Stimulated activated CD4-positive, alpha-beta T cell treated with anti-CD3 and anti-CD28 coated beads, Interleukin-1b, Interleukin-23, amount 100 ng/mL, for 24 hours (primary cell): ENCODE measurements around the gene KDM2B.

ENCODE experiments used
- DNase-seq, 4 experiments: peaks; one replicate each; pipeline ENCODE4 v3.0.0-alpha.2; 2020; ENCODE audit warnings: low read depth in 4 of 4, low spot score in 1 of 4

The KDM2B gene

DNA sequence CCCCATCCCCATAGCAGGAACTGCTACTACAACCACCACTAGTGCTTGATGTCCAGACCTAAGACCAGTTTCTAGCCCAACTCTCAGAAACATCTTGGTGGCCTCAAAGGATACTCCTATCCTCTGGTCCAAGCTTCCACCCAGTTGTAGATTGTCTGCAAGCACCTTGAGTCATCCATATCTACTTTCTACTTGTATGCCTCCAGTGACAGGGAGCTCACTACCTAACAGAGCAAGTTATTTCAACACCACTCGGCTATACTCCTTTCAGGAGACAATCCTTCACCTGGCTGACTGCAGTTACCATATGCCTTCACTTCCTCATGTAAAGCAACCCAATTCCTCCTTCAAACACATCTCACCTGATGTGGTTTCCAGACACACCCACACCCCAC lies 49.5 kb downstream of the KDM2B start:
- DNase-seq = no peak

DNA sequence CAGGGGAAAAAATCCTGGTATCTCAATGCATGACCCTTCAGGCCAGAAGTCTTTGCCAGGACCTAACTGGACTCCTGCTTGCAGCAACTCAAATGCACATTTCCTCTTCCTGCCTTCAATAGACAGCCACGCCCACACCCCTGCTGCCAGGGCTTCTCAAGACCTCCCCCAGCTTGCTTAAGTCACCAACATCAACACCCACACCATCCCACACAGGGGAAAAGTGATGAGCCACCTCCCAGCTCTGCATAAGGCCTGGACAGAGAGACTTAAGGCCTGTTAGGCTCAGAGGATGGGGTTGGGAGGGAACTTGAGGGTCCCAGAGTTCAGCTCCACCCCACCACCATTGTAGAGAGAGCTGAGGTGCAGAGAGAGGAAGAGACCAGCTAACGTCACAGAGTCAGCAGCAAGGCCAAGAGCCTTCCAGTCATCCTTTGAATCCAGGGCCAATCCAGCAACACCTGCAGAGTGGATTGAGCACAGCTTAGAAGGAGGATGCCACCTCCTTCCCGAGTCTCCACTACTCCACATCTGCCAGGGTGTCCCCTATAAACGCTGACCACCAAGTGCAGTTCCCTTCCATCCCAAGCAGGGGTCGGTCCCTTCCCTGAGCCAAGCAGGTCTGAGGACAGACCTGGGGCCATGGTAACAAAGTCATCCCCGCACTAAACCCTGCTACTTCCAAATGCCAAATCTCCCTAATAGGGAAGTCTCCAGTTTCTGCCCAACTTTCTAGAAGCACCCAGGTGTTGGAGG lies 50.0 kb downstream of the KDM2B start:
- DNase-seq = peak in 3 of 4 experiments; percentile 16 to 51 (median 32)

DNA sequence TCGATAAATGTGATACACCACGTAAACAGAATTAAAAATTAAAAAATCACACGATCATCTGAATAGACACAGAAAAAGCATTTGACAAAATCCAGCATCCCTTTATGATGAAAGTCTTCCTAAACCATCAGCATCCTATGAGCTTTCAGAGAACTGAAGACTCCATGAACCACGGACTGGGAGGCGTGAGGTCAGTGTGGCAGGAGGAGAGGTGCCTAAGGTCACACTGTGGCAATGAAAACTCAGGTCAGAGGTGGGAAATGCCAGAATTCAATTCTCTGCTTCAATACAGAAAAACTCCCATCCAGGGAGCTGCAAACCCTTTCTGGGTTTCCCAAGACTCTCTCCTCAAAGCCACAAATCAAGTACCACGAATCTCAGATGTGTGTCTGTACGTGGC lies 51.6 kb downstream of the KDM2B start:
- DNase-seq = no peak

DNA sequence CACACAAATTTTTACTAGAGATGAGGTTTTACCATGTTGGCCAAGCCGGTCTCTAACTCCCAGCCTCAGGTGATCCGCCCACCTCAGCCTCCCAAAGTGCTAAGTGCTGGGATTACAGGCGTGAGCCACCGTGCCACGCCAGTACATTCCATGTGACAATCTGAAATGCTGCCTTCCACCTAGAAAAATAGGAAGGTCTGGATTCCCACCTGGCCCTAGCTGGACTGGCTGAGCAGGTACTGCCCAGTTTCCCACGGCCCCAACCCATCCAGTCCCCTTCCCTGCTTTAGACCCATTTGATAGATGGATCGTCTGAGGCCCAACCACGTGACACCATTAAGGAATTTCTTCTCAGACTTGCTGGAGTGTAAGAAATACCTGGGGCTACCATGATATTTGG lies 55.4 kb downstream of the KDM2B start:
- no peak for DNase-seq

DNA sequence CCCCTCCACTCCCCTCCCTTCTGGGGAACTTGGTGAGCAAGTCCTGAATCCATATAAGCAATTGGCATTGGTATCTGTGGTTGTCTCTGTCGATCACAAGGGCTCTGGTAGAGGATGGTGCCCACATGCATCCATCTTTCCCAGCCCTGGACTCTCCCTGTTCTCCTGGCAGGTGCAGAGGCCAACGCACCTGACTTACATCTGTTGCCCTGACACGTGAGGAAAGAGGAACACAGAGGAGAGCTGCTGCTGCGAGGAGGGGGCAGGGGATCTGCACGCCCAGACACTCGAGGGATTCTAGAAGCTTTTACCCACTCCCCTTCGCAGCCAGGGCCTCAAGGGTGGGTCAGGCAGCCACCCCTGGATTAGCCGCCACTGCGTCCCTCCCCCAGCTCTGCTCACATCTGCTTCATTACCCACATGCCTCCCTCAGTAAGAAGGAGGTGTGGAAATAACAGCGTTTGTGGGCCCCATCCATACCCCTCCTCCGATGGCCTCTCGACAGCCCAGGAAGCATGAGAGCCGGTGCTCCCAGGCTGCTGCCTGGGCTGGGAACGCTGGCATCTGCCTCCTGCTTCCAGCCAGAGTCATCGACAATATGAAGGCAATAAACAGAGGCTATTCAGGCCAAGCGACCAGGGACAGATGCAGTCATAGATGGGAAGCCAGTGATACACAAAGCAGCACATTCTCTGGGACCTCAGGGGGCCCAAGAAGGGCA lies 56.5 kb downstream of the KDM2B start:
- no peak for DNase-seq

DNA sequence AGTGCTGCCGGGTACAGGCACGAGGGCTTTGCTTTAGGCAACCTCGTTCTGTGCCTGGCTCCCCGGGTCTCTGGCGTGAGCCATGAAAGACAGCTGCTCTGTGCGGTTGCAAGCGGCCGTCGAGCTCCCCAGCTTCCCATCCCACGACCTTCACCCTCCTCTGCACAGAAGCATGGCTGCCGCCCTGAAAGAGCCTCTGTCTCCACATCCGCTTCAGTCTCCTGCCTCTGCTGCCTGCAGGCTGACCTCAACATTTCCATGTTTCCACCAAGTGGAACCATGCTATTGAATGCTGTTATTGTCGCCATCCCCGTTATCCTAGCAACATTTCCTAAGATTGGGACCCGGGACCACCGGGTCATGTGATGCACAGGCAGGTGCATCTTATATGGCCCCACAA lies 57.1 kb downstream of the KDM2B start:
- no peak for DNase-seq

DNA sequence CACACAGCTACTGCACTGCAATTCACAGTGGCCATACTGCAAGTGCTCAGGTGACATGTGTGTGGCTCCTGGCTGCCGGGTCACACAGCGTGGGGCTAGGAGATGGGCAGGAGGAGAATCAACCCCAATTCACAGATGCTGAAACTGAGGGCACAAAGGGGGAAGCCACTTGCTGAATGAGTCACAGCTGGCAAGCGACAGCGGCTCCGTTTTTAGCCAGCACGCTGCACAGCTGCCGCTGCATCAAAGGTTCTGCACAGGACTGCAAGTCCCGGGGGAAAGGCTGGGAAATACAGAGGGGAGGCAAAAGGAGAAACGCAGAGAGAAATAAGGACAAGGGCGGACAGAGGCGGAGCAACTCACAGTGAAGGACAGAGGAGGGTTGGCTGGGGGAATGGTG lies 57.9 kb downstream of the KDM2B start:
- no peak for DNase-seq

DNA sequence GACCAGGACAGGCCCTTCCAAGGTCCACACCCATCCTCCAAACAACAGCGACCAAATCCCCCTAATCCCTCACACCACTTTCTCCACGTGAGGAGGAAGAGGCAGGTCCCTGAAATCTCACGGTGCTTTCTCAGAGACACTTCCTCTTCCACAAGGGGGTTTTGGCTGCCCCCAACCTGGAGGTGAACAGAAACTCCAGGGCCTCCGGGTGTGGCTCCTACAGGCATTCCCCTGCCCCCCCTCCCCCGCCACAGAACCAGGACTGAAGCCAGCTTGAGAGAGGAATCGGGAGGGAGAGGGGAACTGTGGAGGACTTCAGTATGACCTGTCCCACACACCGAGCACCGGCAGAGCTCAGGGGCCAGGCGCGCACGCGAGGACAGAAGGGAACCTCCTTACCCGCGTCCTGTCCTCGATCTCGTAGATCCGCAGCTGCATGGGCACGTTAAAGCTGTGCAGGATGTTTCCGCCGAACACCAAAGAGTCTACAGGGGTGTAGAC lies 60.2 kb downstream of the KDM2B start:
- DNase-seq = no peak

DNA sequence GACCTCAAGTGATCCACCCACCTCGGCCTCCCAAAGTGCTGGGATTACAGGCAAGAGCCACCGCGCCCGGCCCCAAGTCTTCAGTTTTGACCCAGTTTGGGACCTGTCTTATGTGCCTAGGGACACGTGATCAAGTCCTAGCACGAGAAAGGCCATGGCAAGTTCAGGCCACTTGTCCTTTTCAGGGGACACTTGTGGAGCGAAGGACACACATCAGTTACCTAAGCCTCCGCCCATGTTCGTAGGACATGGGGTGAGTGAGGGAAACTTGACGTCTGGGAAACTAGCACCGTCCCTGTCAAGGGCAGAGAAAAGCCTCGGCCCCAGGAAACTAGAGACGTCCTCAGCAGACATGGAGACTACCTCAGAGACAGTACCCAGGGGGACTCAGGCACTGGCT lies 60.7 kb downstream of the KDM2B start:
- no peak for DNase-seq

DNA sequence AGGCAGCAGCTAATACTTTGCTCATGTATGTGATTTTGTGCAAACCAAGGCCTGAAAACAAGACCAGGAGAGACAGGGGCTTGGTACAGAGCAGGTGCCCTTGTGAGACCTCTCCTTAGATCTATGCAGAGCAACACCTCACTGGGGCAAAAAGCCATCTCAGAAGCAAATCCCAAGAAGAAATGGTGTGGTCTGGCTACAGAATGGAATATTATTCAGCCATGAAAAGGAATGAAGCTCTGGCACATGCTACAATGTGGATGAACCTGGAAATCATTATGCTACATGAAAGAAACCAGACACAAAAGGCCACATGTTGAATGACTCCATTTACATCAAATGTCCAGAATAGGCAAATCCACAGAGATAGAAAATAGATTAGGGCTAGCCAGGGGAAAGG lies 61.6 kb downstream of the KDM2B start:
- DNase-seq = no peak

DNA sequence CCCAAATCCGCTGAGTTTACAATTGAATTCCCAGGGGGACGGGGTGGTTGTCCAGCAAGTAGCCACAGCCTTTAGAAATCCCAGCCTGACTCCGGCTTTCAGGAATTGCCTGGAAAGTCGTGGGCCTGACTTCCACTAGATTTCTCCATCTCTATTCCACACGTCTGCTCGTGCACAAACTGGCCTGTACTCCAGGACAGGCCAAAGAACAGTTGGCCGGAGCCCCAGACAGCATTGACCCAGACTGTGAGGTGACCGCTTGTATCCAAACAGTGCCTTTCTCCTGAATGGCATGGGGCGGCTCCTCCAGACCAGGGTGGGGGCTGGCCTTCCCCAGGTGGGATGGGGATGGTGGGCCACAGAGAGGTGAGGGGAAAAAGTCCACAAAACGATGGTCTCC lies 62.2 kb downstream of the KDM2B start:
- DNase-seq = no peak

DNA sequence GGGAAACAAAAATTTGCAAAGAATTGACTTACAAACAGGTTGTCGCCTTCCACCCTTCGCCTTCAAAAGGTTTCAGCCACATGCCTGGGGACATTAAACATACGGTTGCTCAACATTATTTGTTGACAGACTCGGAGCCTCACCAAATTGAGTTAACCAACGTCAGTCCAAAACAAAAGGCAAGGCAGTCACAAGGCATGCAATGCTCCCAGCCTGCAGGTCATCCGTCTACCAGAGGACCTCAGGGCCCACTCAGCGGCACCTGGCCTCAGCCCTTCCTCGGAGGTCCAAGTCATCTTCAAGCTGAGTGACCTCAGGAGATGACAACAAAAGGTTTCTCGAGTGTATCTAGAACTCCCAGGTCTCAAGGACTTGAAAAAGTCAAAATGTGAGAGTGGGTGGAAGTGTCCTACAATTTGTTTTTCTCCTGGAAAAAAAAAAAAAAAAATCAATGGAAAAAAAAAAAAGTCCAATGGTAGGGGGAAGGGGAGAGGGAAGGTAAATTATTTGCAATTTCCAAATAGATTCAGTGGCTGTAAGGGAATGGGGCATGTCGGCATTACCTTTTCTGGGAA lies 64.3 kb downstream of the KDM2B start:
- DNase-seq = no peak

DNA sequence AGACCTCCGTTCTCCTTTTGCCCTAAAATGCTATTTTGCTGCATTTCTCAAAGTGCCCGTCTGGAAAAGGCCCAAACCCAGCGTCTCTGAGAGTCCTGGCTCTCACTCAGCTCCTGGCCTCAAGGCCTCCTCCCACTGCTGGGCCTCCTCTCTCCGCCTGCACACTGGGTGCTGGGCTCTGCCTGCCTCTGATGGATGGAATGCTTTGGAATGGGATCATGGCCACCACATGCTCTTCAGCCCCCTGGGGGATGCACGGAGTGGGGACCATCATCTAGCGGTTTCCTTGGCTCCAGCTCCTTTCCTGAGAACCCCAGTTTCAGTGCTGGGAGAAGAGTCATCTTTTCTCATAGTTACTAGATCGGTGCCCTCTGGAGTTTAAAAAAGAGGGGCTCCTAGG lies 65.2 kb downstream of the KDM2B start:
- DNase-seq = no peak

DNA sequence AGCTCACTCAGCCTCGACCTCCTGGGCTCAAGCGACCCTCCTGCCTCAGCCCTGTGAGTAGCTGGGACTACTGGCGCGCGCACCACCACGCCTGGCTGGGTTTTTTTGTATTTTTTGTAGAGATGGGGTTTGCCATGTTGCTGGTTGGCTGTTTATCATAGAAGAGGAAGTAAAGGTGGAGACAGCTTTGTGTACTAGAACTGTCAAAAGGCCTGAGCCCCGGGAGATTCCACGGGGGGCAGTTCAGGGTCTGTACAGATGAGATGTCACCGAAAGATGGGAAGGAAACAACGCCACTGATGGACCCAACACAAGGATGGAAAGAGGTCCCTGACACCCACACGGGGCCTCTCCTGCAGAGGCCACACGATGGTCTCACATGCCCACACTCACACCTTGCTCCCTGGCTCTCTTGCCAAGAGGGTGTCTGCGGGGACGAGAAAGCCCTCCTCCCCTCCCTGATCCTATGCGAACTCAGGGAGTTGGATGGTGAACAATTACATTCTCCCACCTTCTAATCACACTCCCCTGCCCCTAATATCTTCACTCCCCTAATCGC lies 66.6 kb downstream of the KDM2B start:
- no peak for DNase-seq

DNA sequence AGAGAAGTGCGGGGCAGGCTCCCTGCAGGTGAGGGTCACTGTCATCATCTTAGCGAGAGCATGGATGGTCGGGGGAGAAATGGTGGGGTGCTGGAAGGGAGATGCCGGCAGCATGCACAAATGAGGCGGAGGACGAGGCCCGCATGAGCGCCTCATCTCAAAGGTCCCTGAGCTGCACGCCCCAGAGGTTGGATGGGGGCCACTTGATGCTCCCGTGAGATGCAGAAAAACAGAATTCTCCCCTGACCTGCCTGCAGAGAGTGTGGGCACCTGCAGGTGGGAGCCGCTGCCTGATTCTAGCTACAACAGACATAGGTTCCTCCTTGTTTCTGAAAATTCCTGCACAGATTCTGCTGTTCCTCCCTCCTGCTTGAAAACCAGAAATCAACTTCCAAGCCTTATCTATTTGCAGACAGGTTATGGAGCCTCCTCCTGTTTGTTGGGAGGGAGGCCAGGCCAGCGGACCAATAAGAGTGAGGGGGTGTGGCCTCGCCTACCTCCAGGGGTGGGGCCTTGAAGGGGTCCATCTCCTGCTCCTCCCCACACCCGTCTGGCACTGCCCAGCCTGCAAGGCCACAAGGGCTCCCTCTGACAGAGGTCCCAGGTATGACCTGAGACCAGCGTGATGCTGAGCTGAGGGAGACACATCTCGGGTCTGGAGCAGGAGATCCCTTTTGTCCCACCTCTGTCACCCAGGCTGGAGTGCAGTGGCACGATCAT lies 67.2 kb downstream of the KDM2B start:
- DNase-seq = no peak

DNA sequence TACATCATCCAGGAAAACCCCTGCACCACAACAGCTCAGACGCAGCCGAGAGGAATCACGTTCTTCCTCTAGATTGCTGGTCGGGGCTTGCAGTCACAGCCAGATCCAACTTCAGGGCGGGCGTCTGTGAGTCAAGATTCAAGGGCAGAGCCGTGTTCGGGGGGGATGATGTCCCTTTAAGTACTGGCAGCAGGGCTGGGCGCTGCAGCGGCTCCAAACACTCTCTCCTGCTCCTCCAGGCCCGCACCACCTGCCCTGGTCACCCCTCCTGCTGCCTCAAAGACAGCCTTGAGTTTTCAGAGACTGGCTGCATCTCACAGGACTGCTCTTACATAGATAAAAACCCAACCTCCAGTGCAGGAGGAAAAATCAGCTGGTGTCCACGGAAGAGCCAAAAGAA lies 68.3 kb downstream of the KDM2B start:
- no peak for DNase-seq

DNA sequence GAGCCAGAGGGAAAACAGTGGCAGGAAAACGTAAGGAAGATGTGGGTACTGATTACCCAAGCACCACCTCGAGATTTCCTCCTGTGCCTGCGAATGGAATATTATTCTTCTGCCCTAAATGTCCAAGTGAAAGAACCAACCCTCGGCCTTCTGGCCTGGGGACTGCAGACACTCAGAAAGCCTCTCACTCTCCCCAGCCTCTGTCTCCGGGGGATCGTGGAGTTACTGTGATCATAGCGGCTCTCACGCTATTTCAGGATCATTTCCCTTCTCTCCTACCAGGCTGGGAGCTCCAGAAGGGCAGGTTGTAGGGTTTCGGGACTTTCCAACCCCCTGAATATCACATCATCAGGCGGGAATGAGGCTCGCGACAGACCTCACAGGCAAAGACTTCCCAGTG lies 68.9 kb downstream of the KDM2B start:
- DNase-seq = no peak

DNA sequence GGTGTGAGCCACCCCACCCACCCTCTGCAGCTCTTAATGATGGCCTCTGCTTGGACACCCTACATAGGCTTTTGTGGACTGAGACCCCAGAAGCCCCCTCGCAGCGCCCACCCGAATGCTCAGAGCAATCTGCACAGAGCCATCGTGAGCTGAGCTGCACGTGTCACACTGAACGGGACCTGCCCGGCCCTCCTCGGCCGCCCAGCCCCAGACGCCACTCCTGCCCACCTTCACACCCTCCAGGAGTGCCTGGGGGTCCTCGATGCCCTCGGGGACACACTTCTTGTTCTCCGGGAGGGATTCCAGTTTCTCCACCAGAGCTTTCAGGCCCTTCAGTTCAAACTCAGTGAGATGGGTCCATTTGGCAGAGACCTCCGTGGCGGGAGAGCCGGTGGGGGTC lies 71.5 kb downstream of the KDM2B start:
- DNase-seq = no peak

DNA sequence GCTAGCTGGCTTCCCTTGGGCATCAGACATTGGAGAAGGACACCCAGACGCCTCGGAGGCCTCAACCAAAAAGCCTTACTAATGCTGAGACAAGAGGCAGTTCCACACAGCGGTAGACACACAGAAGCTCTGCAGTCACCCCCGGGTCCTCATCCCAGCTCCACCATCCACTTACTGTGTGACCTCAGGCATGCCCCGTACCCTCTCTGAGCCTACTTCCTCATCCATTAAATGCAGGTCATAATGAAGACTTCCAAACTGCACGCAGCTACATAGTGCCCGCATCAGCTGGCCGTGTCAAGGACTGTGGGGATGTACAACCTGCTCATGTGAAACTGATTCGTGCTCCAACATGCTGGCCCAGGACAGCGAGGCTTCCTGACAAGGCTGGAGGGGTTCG lies 72.3 kb downstream of the KDM2B start:
- DNase-seq = no peak

DNA sequence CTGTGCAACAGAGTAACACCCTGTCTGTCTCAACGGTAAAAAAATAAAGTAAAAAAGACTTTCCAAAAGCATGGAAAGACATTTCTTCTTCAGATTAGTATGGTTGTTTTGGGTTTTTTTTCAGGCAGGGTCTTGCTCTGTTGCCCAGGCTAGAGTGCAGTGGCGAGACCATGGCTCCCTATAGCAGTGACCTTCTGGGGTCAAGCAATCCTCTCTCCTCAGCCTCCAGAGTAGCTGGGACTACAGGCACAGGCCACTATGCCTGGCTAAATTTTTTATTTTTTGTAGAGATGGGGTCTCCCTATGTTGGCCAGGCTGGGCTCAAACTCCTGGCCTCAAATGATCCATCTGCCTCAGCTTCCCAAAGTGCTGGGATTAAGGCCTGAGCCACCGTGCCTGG lies 72.8 kb downstream of the KDM2B start:
- no peak for DNase-seq

DNA sequence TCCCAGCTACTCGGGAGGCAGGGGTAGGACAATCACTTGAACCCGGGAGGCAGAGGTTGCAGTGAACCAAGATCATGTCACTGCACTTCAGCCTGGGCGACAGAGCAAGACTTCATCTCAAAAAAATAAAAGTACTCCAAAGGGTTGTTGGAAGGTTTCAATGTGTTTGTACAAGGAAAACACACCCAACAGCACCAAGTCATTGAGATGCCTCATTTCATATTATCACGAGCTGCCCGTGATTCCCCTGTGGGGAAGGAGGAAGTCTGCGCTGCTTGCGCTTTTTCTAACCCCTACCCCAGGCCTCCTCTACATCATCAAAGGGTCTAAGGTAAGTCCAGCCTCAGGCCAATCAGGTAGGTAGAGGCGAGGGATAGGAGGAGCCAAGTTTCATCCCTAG lies 73.6 kb downstream of the KDM2B start:
- DNase-seq = no peak
